Embryonic facial prominence (tissue), 1 donor: ENCODE measurements around the gene TNRC18.
A peak's percentile ranks its signal among the peaks of the same experiment; 100 is the strongest.
"Not testable (repeated sequence)": the region's sequence is repeated elsewhere in the genome, so short reads cannot be mapped to it uniquely, and the experiment has no call there.

ENCODE experiments used
- DNase-seq: peaks from one replicate; pipeline ENCODE4 v3.0.0-alpha.2; 2016; ENCODE audit errors: extremely low spot score

The TNRC18 gene

DNA sequence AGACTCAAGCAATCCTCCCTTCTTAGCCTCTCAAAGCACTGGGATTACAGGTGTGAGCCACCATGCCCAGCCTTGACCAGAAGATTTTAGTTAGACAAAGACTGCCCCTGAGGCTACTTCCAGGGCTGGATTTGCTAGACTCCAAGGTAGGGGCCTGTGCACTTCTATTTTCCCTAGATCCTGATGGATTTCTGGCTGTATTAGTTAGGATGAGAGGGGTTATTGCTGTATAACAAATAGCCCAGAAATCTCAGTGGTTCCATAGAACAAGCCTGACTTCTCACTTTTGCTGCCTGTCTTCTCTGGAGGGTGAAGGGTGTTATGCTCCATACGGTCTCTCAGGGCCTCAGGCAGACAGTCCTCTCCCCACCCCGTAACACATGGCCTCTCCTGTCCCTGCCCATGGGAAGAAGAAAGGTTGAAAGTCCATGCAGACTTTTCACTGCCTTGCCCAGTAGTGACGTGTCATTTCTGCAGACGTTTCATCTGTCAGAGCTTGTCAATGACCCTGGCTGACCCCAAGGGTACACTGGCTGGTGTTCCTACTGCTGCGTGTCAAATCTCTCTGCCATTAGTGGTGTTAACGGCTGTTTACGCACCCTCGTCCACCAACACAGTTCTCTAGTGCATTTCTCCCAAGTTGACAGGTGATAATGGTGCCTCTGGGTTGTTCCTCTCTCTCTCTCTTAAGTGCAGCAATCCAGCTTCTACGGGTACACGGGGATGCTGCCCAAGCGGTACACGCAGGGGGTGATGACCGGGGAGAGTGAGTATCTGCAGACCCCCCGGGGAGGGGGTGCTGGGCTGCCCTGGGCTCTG is 129.3 kb downstream of the TNRC18 start:
- DNase-seq, result no peak

DNA sequence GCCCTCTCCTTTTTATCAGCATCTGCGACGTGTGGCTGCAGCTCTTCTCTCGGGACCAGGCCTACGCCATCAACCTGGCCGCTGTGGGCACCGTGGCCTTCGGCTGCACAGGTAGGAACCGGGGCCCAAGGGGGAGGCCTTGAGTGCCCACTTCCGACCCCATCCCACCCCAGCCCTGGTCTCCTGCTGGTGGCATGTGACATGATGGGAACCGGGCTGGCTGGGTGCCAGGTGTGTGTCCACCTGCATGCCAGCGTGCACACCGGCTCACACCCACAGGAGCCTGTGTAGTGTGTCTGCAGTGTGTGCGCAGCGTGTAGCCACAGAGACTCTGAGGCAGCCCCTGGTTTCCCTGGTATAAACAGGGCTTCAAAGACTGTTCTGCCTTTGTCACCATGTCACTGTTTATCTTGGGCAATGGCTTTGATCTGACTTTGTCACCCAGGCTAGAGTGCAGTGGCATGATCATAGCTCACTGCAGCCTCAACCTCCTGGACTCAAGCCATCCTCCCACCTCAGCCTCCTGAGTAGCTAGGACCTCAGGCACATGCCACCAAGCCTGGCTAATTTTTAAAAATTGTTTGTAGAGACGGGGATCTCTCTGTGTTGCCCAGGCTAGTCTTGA is 131.8 kb downstream of the TNRC18 start:
- not testable (repeated sequence) for DNase-seq

DNA sequence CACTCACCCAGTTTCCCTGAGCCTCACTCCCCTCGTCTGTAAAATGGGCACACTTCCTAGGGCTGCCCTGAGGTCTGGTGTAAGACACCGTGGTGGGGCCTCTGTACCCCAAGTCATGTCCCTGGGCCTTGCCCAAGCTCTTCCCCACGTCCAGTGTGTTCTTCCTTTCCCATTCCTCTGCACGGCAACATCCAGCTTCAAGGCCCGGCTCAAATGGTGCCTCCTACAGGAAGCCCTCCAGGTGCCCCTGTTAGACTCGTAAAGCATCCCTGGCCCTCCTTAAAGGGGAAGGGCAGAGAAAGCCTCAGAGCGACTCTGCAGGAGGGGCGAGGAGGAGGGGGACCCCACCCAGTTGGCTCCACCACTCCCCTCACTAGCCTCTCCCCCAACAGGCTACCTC is 132.3 kb downstream of the TNRC18 start:
- DNase-seq, result no peak

DNA sequence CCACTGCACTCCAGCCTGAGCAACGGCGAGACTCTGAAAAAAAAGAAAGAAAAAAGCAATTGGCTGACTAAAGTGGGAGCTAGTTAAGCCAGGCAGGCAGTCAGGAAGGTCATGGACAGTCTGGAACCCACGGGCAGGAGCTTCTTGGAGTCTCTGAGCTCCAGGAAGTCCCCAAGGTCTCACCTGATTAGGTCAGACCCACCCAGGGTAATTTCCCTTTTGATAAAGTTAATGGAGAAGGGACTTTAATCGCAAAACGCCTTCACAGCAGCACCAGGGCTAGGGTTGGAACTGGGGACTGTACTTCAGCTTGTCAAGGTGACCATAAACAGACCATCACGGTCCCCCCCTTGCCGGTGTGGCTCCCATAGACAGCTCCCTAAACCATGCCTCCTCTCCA is 134.3 kb downstream of the TNRC18 start:
- no peak for DNase-seq

DNA sequence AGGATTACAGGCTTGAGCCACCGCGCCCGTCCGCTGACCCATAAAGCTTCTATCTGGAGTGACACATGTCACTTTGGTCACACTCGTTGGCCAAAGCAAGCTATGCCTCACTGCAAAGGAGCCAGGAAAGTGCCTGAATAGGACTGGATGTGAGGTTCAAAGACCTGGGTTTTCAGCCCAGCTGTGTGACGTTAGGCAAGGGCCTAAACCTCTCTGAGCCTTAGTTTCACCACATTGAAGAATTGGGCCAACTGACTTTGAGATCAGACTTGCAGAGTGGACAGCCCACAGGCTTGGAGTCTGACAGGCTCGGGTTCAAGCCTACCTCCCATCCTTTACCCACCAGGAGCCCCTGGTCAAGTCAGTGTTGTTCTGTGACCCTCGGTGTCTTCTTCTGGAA is 135.1 kb downstream of the TNRC18 start:
- not testable (repeated sequence) for DNase-seq

DNA sequence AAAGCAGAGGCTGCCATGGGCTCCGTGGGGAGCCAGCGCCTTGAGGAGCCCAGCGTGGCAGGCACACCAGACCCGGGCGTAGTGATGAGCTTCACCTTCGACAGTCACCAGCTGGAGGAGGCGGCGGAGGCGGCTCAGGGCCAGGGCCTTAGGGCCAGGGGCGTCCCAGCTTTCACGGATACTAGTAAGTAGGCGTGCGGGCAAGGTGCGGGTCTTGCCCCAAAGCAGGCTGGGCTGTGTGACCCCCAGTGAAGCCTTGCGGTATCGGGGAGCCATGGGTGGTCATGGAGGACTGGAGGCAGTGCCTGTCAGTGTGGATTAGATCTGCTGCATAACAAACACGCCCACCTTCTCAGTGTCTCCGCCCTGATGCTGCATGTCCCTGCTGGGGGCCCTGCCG is 135.8 kb downstream of the TNRC18 start:
- DNase-seq, result no peak

DNA sequence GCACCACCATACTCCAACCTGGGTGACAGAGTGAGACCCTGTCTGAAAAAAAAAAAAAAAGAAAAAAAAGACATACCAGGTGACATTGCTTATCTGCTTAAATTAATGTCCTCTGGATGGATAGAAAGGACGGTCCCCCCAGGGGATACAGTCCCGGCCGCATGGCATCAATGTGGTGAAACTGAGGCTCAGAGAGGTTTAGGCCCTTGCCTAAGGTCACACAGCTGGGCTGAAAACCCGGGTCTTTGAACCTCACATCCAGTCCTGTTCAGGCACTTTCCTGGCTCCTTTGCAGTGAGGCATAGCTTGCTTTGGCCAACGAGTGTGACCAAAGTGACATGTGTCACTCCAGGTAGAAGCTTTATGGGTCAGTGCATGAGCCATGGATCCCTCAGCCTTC is 136.3 kb downstream of the TNRC18 start:
- not testable (repeated sequence) for DNase-seq

DNA sequence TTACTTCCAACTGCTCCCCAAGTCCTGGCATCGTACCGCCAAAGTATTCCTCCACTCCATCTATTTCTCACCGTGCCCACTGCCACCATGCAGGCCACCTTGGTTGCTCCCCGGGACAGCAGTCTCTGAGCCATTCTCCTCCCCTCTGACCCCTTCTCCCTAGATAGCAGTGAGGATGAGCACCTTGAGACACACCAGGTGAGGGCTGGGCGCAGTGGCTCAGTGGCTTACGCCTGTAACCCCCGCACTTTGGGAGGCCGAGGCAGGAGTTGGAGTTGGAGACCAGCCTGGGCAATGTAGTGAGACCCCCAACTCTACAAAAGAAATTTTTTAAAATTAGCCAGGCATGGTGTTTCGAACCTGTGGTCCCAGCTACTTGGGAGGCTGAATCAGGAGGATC is 136.7 kb downstream of the TNRC18 start:
- no peak for DNase-seq

DNA sequence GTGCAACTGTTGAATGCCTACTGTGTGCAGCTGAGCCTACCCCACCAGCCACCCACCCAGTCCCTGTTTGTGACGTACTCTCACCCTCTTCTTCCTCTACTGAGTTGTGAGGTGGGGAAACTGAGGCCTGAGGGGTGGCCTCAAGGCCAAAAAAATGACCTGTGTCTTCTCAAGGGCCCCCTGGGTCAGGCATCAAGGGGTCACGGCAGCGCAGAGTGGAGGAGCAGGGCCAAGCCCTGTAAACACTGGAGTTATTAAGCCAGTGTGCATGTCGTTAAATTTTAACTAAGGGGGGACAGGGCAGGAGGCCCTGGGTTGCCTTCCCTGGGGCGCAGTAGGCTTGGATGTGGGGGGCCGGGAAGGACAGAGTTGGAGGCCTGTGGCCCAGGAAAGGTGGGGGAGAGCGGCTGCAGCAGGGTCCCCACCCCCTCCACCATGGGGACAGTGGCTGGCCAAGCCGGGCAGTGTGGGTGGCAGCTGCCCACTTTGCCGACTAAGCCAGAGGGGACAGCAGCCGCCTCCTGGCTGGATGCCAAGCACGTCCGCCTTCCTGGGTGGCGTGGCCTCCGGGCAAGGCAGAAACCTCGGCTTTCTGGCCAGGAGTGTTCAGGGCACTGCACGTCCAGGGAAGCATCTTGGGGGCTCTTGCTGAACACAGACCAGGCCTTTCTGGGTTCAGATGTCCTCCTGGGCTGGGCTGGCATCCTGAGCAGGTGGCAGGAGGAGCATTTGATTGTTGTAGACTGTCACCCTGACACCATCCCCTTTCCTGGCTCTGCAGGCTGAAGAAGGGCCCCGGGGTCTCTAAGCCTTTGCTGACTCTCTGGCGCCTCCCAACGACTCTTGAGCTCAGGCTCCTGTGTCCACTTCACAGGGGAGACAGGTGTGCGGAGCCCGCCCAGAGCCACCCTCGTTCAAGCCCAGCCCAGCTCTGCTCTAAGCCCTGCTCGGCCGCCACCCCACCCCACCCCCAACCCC is 139.0 kb downstream of the TNRC18 start:
- no peak for DNase-seq

DNA sequence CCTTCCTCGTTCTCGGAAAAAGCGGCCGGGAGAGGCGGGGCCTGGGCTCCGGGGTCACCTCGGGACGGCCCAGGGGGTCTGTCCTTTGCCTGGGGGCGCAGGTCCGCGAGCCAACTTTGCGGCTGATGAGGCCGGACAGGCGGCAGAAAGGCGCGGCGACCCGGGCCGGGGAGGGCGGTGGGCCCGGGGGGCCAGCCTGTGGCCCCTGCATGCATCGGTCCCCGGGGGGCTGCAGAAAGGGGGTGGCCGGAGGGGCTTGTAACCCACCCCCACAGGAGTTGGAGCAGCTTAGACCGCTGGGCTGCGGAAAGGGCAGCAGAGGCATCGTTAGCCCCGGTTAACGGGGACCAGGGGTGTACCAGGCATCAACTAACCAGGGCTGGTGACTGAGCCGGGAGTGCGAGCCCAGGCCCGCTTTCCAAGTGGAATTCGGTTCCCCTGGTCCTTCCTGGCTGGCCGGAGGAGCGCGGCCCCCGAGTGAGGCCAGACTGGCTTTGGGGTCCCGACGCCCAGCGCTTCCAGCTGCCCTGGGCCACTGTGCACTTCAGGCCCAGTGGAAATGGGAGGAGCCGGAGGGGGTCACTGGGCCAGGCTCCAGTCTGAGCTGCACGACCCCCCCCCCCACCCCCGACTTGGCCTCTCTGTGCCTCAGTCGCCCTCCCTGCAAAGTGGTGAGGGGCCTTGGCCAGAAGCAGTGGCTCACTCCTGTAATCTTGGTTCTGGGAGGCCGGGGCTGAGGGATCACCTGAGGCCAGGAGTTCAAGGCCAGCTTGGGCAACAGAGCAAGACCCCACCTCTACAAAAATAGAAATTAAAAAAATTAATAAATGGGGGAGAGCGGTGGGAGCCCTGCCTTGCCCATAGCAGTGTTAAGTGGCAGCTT is 140.0 kb downstream of the TNRC18 start:
- no peak for DNase-seq

DNA sequence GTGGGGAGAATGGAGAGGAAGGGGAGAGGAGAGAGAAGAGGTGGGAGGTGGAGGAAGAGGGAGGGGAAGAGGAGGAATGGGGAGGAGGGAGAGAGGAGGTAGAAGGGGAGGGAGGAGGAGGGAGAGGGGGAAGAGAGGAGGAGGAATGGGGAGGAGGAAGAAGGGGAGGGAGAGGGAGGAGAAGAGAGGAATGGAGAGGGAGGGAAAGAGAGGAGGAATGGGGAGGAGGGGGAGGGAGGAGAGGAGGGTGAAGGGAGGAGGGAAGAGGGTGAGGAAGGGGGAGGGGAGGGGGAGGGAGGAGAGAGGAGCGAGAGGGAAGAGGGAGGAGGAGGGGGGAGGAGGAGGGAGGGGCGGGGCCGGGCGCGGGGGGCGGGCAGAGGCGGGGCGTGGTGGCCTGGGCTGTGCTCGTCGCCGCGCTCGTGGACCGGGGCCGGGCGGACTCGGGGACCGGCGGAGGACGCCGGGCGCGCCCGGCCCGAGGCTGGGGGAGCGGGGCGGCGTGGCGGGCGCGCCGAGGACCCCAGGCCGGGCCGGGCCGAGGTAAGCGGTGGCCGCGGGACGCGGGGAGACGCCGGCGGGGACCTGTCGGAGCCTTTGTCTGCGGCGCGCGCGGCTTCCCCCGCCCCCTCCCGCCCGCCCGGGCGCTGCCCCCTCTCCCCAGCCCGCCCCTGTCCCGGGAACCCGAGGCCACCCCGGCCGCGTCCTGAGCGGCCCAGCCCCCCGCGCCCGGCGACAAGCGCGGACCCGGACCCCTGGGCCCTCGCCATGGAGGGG is 140.9 kb downstream of the TNRC18 start, which contains the start of gene SLC29A4:
SLC29A4 (plus strand) TSS at position 401 of the 774 bp plus-strand sequence. CDS start 4,874 bp downstream, outside the sequence.
- peak; percentile 12 for DNase-seq

DNA sequence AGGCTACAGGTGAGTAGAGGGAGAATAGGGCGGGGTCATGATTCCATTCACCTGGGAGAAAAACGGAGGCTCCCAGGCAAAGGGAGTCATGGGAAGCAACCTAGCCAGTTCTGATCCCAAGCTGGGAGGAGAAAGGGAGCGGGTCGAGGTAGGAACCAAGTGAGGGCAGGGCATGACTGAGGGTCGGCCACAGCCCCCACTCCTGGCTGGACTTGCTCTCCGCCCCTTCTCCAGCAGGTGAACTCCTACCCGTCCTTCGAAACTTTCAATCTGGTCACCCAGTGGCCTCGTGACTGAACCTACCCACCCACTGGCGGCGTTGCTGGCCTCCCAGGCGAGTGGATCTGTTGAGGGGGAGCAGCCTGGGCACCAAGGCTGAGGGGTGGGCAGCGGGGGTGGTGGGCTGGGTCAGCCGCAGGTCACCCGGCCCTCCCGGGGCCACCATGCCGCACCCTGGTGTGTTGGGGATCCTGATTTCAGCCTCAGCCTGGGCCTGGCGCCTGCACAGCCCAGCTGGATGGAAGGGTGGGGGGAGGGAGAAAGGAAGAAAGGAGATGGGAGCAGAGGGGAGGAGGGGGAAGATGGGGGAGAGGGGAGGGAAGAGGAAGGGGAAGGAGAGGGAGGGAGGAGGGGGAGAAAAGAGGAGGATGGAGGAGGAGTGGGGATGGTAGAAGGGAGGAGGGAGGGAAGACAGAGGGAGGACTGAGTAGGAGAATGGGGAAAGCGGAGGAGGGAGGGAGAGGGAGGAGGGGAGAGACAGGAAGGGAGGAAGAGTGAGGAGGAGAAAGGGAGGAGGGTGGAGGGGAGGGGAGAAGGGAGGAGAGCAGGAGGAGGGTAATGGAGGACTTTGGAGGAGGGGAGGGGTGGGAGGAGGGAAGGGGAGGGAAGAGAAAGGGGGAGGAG is 141.8 kb downstream of the TNRC18 start:
- not testable (repeated sequence) for DNase-seq

DNA sequence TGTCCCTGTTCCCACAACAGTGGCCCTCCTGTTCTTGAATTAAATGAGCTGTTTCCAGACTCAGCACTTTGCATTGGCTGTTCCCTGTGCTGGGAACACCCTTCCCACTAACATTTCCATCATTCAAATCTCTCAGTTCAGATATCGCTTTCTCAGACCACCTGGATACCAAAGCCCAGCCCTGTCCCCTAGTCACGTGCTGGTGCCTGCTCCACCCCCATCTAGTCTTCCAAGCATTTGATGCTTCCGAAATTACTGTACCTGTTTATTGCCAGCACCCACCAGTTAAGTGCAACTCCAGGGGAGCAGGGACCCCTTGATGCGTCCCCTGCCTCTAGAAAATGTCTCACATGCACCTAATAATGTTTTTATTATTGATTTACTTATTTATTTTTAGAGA is 143.9 kb downstream of the TNRC18 start:
- no peak for DNase-seq

DNA sequence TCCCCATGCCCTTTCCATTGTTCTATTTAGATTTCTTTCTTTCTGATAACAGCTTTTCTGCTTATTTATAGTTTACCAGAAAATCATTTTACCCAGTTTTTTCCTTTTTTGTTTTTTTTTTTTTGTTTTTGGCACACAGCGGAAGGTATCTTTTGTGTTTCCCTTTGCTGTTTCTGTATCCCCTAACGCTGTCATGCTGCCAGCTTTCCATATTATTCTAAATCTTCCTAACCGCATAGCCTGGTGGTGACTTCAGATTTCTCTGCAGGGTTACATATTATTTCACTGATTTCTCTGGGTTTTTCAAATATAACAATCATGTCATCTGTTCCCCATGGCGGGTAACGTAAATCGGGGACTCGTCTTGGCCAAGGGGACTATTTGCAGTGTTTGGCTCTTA is 144.9 kb downstream of the TNRC18 start:
- no peak for DNase-seq

DNA sequence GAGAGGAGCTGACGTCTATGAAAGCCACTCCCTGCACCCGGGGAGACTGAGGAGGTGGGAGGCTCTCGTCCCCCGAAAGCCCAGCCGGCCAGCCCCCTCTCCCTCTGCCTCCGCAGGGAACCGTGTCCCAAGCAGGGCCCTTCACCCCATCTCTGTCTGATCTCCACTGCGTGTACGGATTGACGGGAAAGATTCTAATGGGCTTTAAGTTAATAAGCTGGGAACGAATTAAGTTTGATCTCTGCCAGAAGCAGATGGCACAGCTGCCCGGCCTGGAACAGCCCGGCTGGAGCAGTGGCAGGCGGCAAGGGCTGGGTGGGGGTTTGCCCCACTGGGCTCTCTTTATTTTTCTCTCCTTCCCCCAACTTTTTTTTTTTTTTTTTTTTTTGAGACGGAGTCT is 147.0 kb downstream of the TNRC18 start:
- DNase-seq, result no peak

DNA sequence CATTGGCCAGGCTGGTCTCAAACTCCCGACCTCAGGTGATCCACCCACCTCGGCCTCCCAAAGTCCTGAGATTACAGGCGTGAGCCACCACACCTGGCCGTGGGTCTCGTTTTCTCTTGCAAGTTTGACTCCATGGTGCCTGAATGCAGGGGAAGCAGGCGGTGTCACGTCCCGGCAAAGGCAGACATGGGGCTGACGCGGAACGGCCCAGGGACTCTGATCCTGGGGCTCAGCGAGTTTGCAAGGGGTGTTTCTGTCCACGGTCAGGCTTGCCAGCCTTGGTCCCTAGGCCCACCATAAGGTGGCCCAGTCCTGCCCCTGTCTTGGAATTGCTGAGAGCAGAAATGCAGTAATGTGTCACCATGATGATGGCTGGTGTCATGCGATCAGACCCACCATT is 147.5 kb downstream of the TNRC18 start:
- not testable (repeated sequence) for DNase-seq

DNA sequence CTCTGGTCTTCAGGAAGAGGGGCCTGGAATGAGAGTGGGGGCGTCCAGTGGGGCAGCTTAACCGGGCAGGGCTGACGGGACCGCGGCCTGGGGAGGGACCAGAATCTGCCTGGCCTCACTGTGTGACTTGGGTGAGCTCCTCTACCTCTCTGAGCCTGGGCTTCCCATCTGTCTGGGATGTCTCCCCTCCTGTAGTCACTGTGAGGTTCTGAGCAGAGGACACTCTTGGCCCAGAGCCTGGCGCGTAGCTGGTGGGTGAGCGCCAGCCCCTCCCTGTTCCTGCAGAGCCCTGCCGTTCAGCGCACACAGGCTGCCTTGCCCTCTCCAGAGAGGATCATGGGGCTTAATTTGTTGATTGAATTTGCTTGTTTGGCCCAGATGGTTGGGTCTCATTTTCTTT is 148.1 kb downstream of the TNRC18 start:
- not testable (repeated sequence) for DNase-seq

DNA sequence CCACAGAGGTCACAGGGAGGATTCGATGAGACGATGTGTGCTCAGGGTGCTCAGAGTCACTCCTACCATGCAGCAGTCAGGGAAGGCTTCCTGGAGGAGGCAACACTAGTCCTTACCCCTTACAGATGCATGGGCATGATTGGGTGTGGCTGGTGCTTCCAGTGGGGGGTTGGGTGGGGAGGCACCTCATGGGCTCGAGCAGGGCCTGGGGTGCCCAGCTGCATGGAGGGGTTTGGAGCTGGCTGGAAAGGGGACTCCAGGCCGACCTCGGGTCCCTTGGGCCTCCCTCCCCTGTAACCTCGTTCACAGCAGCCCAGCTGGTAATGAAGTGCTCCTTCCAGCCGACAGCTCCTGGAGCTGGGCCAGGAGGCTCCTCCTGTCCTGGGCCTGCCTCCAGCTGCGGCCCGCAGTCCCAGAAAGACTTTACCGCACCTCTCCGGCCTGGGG is 148.6 kb downstream of the TNRC18 start:
- DNase-seq, result not testable (repeated sequence)

DNA sequence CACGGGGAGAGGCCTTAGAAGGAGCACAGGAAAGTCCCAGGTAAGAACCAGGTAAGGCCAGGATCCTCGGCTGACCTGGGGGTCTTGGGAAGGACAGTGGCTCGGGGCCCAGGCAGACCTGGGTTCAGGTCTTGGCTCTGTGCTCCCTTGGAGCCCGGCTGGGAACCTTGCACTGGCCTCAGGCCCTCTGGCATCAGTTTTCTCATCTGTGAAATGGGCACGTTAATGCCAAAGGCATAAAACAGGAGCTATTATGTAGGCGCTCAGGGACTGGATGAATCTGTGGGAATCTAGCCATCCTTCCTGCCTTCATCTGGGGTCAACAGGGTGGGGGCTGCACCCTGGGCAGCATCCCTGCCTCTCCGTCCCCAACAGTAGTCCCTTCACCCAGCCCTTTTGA is 149.2 kb downstream of the TNRC18 start:
- no peak for DNase-seq
